ENCODE data around the gene RANBP3.
A peak's percentile ranks its signal among the peaks of the same experiment; 100 is the strongest.
"Not testable (repeated sequence)": the region's sequence is repeated elsewhere in the genome, so short reads cannot be mapped to it uniquely, and the experiment has no call there.

RANBP3 gene

GRCh38 chr19:5985837-5986236 is 7.9 kb upstream of the RANBP3 start:
- DNase-seq: not testable (repeated sequence)

DNA sequence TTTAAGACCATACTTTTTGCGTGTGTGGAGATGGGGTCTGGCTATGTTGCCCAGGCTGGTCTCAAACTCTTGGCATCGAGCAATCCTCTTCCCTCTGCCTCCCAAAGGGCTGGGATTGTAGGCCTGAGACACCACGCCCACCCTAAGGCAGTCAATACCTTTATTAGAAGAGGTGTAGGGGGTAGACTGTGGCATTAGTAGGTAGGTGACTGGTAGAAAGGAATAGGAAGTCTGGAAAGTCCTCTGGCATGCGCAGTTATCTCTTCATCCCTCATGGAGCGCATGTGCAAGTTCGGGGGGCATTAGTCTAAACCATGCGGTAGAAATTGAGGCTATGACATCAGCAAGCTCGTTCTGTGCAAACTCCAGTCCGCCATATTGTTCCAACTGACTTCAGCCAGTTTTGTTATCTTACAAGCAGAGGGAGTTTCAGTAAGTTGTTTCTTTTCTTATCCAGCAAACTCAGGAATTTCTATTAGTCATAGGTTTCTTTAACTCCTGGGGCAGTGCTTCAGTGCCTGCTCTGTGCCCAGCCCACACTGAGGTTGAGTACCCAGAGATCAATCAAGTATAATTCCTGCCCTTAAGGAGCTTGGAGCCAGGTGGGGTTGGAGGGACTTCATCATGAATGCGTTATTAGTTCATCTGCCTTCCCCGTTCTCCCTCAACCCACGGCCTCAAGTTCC is 7.3 kb upstream of the RANBP3 start:
- DNase-seq: no peak

GRCh38 chr19:5984600-5984999 is 6.7 kb upstream of the RANBP3 start:
- DNase-seq: no peak

GRCh38 chr19:5983367-5983955 is 5.5 kb upstream of the RANBP3 start:
- no peak for DNase-seq

DNA sequence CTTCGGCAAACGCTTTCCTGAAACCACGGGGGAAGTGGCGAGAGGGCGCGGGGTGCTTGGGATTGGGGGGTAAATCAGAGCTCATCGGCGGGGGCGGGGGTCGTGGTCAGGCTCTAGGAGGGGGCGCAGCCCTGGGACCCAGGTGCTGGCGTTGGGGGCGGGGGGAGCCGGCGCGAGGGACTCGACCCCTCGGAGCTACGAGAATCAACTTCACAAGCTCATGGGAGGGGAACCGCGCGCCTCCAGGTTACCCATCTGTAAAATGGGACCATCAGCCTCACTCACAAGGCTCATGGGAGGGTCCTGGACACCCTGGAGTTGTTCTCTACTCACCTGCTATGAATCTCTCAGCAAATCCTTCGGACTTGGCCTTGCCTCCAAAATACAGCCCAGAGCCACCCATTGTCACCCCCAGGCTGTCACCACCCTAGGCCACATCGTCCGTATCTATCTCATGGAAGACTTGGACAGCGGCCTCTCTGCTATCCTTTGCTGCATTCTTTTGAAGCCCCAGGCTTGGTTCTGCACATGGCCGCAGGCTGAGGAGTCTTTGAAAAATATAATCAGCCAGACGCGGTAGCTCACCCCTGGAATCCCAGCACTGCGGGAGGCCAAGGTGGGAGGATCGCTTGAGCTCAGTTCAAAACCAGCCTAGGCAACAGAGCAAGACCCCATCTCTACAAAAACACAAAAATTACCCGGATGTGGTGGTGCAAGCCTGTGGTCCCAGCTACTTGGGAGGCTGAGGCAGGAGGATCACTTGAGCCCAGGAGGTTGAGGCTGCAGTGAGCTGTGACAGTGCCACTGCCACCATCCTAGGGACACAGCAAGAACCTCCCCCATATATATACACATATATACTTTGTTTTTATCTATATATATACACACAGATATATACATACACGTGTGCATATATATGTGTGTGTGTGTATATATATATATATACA is 939 bp upstream of the RANBP3 start:
- DNase-seq: no peak

- no peak for DNase-seq
Measured at GRCh38 chr19:5977222-5977784, 637 bp downstream of the RANBP3 start.

DNA sequence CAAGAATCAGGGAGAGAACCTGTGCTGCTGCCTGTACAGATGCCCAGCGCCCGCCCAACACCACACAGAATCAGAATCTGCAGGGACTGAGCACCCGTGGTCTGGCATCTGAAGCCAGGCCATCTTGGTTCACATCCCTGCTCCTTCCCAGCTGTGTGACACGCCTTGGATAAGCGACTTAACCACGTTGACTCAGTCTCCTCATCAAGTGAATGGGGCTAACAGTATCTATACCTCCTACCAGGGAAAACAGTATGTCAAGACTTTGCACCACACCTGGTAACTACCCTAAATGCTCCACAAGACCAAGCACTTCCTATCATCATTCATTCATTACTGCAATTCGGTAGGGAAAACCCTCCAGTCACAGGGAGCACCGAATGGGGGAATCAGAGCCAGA is 1.2 kb downstream of the RANBP3 start:
- DNase-seq: no peak

- no peak for DNase-seq
Measured at GRCh38 chr19:5975388-5975728, 2.6 kb downstream of the RANBP3 start.

- no peak for DNase-seq
Measured at GRCh38 chr19:5974721-5975387, 3.1 kb downstream of the RANBP3 start.

GRCh38 chr19:5973867-5974635 is 3.9 kb downstream of the RANBP3 start:
- DNase-seq: no peak

DNA sequence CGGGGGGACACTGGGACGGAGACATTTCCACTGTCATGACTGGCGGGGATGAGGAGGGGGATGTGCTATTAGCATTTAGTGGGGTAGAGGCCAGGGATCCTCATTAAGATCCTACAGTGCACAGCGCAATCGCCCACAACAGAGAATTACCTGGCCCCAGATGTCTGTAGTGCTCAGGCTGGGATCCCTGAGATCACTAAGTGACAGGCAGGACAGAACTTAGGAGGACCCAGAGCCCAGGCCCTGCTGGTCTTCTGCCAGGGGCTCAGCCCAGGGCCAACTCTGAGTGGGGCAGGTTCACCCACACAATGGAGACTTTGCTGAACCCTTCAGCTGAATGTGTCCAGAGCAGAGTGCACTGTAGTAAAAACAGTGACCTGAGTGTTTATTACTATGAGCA is 4.6 kb downstream of the RANBP3 start:
- no peak for DNase-seq

DNA sequence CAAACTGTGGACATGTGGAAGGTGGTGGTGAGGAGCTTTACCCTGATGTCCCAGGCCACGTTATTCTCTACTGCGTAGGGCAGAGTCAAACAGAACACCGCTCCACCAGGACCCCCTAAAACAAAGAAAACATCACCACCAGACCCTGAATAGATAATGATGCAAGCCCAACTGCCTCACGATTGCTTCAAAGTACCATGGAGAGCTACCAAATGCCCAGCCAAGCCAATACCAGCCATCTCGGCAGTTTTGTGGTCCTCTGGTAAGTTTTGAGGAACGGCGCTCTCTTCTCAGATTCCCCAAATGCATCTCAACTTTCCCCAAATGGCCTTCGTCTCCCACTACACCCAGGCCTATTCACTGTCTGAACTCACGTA is 5.6 kb downstream of the RANBP3 start:
- DNase-seq: no peak

- no peak for DNase-seq
Measured at GRCh38 chr19:5971714-5972354, 6.1 kb downstream of the RANBP3 start.

- DNase-seq: no peak
Measured at GRCh38 chr19:5969476-5969875, 8.5 kb downstream of the RANBP3 start.

DNA sequence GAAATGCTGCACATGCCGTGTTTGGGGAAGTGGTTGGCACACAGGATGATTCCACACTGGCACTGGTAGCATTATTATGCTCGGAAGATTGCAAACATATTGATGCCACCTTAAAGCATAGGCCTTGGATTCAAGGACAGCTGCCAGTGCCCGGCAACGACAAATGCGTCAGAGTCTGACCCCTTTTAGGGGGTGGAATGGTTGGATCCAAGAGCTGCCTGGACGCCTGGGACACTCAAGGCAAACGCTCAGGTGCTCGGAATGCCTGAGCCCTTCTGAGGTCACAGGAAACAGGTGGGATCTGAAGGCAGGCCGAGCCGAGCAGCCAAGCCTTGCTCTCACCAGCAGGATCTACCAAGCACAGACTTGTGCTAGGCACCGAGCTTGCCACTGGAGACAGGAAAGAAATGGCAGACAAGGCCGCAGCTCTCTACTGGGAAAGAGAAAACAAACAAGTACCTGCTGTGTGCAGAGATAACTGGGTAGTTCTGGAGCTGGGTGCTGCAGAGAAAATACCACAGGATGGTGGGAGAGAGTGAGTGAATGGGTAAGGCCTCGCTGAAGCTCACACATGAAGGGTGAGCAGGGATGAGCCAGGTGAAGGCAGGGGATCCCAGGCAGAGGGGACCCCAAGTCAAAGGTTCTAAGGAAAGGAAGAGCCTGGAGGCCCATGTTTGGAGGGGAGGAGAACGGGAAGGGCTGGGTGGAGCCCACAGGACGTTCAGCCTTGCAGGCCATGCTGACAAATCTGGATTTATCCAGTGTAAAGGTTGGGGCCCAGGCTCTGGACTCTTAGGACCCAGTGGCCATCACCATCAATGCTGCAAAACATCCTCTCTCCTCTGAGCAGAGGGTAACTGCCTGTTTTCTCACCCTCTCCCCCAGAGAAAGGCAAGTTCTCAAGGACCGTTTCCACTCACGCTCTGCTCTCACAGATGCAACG is 9.2 kb downstream of the RANBP3 start:
- DNase-seq: no peak

GRCh38 chr19:5967994-5968430 is 9.9 kb downstream of the RANBP3 start:
- DNase-seq: peak; percentile 14

DNA sequence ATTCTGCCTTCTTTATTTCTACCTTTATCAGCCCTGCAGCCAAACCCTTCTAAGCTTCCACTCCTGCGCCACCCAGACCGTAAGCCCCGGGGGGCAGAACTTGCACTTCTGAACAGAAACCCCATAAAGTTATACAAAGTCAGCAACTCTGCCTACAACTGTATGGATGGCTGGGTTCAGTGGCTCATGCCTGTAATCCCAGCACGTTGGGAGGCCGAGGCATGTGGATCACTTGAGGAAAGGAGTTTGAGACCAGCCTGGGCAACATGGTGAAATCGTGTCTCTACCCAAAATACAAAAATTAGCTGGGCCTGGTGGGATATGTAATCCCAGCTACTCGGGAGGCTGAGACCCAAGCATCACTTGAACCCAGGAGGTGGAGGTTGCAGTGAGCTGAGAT is 10.4 kb downstream of the RANBP3 start:
- no peak for DNase-seq

- DNase-seq: no peak
Measured at GRCh38 chr19:5966941-5967340, 11.0 kb downstream of the RANBP3 start.

GRCh38 chr19:5966215-5966614 is 11.7 kb downstream of the RANBP3 start:
- DNase-seq: no peak

- DNase-seq: no peak
Measured at GRCh38 chr19:5964816-5965565, 12.9 kb downstream of the RANBP3 start.
